HG02798 (cell line): ENCODE results near the gene CPVL.
"Not testable (repeated sequence)": the region's sequence is repeated elsewhere in the genome, so short reads cannot be mapped to it uniquely, and the experiment has no call there.

Experiments used
- ATAC-seq: cut with Tn5 transposase; IDR thresholded peaks from one replicate; pipeline ENCODE4 v1.9.1; 2021; ENCODE audit warnings: mild to moderate bottlenecking; ENCODE audit not compliant: unreplicated experiment, poor library complexity

Gene CPVL

GRCh38 chr7:29096446-29096730, 49.9 kb downstream of the CPVL start:
- ATAC-seq = no peak

- no peak for ATAC-seq
Measured at GRCh38 chr7:29095631-29096445, 50.5 kb downstream of the CPVL start.

GRCh38 chr7:29093091-29093490, 53.2 kb downstream of the CPVL start:
- not testable (repeated sequence) for ATAC-seq

- ATAC-seq = peak; percentile 88
Measured at GRCh38 chr7:29091715-29092114, 54.6 kb downstream of the CPVL start.

- ATAC-seq = peak; percentile 36
Measured at GRCh38 chr7:29090836-29091601, 55.3 kb downstream of the CPVL start.

- ATAC-seq = no peak
Measured at GRCh38 chr7:29090151-29090805, 56.1 kb downstream of the CPVL start.

- no peak for ATAC-seq
Measured at GRCh38 chr7:29087840-29088170, 58.5 kb downstream of the CPVL start.

- no peak for ATAC-seq
Measured at GRCh38 chr7:29086545-29086944, 59.8 kb downstream of the CPVL start.

GRCh38 chr7:29084832-29085231, 61.5 kb downstream of the CPVL start:
- ATAC-seq = no peak

- no peak for ATAC-seq
Measured at GRCh38 chr7:29080803-29081202, 65.5 kb downstream of the CPVL start.

GRCh38 chr7:29078311-29079260, 67.8 kb downstream of the CPVL start:
- ATAC-seq = no peak

- ATAC-seq = no peak
Measured at GRCh38 chr7:29077854-29078253, 68.5 kb downstream of the CPVL start.

GRCh38 chr7:29077176-29077575, 69.2 kb downstream of the CPVL start:
- ATAC-seq = no peak

- no peak for ATAC-seq
Measured at GRCh38 chr7:29076631-29077030, 69.7 kb downstream of the CPVL start.

GRCh38 chr7:29075606-29076005, 70.7 kb downstream of the CPVL start:
- ATAC-seq = no peak

GRCh38 chr7:29071203-29071874, 75.0 kb downstream of the CPVL start:
- ATAC-seq = no peak

GRCh38 chr7:29066641-29067040, 79.7 kb downstream of the CPVL start:
- no peak for ATAC-seq

GRCh38 chr7:29065181-29065857, 81.0 kb downstream of the CPVL start:
- ATAC-seq = no peak

- ATAC-seq = no peak
Measured at GRCh38 chr7:29063872-29064271, 82.5 kb downstream of the CPVL start.
